Inferior parietal cortex (tissue), 1 donor: ENCODE results near the gene AGT.

Source experiments
- DNase-seq: peaks from one replicate; pipeline ENCODE4 v3.0.0-alpha.2; 2016; ENCODE audit errors: extremely low spot score

AGT gene

DNA sequence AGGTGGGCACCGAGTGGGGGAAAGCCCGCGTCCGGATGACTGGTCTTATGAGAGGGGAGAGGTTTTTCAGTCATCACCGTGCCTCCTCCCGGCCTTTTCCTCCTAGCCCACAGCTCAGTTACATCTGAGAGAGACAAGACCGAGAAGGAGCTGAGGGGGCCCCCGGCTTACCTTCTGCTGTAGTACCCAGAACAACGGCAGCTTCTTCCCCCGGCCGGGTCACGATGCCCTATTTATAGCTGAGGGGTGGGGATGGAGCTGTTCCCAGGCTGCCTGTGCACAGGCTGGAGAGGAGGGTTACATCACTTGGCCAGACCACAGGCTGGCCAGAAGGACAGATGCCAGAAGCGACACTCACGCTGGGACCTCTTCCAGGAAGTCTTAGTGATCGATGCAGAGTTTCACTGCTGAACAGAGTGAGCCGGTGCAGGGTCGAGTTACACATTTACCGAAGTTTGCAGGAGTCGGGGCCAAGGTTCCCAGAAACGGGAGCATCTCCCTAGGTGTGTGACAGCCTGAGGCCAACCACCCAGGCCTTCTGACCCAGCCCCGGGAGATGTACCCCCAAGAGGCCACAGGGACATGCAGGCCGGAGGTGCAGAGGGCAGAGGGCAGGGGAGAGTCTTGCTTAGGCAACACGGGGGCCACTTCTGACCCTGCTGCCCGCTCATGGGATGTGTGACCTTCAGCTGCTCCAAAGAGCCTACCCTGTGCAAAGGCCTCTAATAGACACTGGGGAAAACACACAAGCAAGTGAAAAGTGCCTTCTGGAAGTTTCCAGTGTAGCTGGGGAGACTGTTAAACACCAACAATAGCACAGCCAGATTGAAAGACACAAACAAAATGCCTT is at the start of gene AGT:
Gene AGT, minus strand, starts transcription at position 208 of the 850 bp plus-strand sequence. CDS start 3,299 bp downstream, outside the sequence.
- peak; percentile 78 for DNase-seq

DNA sequence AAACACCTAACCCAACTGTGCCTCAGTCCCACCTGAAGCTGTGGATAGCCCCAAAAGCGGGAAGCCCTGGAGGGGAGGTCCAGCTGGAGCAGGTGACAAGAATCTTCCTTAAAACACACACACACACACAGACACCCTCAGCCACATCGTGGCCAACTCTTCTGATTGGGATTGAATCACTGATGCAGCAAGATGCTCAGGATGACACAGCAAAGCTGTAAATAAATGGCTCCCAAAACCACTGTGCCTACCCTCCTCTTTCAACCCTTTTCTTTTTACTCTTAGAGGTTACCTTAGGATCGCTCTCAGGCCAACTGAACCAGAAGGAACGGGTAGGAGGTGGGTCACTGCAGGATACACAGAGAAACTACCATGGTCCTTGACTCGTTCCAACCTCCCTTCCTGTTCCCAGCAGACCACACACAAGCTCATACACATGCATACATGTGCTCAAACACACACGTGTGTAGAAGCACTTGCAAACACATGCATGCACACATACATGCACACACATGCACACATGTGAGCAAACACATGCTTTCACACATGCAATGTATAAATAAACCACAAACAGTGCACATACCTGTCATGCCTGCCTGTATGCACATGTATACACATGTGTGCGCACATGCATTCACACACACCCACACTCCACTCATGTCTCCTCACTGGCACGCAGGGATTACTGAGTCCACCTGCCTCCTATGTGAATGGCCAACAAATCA is 47.7 kb upstream of the AGT start:
- DNase-seq = no peak

DNA sequence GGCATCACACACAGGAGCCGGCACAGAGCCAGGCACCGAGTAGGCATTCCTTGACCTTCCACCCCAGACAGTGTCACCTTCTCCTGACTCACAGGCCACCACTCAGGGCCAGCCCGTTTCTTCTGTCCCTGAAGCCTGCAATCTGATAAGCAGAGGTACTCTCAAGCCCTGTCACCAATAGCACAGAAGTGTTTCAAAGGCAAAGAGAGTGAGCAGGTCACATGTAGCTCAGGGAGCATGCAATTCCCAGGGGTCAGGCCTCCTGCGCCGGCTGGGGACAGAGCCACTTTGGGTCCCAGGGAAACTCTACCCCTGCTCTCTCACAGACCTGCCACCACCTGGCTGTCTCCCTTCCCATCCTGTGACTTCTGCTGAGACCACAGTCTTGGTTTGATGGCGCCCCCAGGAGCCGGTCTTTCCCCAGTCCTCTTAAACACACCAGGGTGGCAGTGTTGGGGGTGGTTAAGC is 46.5 kb upstream of the AGT start:
- no peak for DNase-seq

DNA sequence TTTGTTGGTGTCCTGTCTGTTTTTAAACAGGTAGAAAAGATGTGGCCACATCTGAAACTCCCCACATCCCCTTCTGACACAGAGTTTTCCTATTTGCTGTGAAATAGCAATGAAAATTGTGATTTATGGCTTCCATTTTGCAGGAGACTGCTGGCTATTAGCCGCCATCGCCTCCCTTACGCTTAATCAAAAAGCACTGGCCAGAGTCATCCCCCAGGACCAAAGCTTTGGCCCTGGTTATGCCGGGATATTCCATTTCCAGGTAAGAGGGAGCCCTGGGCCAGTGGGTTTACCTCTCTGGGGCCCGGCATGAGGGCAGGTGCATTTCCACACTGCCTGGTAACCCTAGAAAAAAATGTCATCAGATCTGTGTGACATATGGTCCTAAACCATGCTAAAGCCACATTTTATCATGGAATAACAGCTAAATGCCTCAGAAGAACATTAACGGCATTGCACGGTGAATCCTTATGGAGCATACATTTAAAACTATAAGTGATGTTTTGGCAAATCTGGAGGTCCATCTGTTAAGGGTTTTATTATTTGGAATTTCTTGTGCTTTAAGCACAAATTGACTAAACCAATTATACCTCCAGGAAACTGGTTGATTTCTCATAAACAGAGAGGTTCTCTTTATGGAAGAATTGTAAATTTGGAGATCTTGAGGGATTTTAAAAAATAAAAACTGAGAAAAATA is 45.6 kb upstream of the AGT start:
- no peak for DNase-seq

DNA sequence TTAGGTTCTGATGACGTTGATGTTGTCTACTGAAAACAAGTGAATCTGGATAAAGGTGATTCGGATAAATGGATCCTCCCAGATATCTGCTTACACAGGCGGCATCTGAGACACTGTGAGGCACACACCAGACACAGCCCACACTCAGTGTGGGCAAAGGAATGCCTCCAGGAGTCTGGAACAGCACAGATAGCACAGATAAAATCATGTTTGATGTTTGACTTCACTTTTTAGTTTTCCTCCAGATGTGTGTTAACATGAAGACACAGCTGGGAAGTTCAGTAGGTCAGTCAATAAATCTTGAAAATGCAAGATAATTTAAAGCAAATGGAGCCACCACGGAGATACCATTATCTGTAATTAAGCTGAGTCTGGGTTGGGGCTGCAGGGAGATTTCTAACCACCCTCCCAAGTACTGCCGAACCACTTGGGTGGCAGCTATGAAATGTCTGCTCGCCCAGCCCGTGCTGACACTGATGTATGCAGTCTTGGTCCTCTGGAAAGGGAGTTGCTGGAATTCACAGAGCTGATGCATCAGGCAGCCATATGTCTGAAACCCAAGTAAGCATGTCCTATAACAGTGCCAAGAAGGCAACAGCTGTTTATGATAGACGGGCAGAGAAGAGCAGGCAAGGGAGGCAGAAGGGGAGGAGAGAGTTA is 44.9 kb upstream of the AGT start:
- DNase-seq = no peak

DNA sequence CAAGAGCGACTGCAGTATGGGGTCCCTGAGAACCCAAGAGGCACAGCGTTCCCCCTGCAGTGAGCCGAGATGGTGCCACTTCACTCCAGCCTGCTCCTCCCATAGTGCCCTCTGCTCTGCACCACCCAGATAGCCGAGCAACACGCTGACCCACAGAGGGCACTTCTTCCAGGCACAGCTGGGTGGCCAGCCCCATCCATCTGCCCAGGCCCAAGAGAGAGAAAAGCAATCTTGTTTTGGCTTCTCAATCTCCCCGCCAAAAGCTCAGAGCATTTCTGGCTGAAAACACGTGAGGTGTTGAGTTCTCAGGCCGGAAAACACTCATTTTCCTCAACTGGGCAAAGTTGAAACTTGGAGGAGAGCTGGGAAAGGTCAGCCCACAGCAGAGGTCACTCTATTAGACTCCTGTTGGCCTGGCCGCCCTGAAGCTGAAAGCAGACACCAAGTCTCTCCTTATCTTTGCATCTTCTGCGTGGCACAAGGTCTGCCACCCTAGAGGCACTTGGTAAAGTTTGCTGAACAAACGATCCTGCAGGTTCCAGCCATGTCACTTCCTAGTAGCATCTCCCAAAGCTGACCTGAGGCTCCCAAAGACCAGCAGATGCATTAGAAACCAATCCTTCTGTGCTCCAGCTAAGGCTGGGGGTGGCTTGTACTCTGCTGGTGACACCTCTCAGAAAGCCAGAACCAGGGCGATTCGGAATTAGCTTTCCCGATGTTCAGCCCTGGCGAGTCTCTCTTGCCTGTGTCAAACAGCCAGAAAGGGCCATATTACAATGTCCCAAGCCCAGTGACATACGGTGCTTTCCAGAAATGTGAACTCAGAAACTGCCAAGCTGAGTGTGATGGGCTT is 44.2 kb upstream of the AGT start:
- DNase-seq = no peak

DNA sequence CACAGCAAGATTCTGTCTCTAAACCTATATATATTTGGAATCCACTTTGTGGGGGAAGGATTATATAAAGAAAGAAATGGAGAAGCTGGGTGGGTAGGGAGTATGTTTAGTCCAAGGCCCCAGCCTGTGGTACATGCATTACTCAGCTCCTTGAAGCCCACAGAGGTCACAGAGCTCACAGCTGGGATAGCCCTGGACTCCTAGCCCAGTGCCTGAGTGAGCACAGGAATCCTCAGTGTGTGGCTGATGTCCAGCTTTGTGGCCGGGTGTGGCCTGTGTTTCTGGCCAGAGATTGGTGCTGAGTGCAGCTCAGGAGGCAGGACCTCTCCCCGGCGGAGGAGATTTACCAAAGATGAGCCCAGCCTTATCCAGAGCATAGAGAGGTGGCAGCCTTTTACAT is 40.9 kb upstream of the AGT start:
- DNase-seq = no peak

DNA sequence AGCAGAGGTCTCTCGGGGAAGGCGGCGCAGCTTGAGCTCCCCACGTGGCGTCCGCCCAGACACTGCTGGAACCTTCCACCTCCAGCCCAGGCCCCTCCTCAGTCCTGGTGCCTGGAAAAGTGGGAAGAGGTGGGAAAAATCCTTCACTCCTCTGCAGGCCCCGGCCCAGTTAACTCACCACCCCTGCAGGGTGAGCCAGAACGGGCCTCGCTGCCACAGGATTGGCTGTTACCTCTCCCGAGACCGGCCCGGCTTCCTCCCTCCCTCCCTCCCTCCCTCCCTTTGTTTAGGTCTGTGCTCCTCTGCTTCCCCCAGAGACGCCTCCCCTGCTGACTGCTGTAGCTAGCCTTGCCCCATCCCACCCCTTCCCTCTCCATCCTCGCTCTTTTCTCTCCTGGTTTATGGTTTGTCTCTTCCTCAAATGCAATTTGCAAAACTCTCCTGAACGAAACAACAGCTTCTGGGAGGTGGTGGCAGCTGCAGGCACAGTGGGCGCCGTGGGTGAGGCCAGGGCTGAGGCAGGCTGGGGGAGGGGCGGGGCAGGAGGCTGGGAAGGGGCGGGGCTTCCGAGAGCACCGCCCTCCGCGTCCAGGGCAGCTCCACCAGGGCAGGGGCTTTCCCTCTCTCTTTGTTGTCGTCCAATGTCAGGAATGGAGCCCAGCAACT is 39.8 kb upstream of the AGT start:
- peak; percentile 37 for DNase-seq

DNA sequence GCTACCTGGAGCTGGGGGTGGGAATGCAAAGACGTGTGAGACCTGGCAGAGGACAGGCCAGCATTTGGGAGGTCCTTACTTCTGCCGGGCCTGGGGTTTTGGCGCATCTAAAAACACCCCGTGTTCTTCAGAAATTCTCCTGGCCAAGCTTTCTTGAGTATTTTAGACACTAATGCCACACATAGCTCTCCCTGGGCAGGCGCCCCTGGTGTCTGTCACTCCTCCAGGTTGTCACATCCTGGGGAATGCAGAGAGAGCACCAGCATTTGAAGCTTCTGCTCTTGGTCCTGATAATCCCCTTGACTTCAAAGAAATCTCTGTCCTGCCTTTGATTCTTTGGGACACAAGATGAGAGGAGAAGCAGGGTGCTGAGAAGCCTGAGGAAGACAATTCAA is 39.3 kb upstream of the AGT start:
- no peak for DNase-seq

DNA sequence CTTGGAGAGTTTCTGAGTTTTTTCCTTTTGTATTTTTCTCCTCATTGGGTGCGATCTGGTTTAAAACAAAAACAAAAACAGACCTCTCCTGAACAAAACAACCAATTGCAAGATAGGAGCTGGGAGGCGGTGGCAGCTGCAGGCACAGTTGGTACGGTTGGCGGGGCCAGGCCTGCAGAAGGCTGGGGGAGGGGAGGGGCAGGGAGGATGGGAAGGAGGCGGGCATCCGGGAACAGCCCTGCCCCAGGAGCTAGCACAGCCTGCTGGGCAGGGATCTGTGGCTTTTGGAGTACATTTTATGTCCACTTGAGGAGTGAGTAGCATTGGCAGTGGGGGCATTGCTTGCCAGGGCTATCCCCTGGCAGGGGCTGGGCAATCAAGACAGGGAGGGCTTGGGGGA is 38.5 kb upstream of the AGT start:
- peak; percentile 57 for DNase-seq

DNA sequence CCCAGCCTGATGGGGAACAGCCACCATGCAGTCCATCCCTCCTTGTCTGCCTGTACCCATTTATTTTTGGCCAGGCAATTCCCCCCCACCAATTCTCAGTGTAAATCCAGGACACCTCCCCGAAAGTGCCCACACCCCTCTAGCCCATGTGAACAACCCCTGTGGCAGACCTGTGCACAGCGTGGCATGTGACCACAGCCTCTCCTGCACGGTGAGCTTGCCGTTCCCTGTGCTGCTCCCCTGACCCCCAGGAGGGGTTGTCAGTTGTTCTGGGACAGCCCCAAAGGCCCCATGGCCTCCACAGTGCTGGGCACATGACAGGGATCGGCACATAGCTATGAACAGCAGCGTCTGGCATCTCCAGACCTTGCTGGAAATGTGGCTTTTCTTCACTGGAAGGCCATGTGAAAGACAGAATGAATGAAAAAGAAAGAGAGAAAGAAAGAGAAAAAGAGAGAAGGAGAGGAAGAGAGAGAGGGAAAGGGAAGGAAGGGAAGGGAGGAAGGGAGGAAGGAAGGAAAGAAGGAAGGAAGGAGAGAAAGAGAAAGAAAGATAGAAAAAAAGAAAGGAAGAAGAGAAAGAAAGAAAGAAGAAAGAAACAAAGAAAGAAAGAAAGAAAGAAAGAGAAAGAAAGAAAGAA is 37.2 kb upstream of the AGT start:
- no peak for DNase-seq

DNA sequence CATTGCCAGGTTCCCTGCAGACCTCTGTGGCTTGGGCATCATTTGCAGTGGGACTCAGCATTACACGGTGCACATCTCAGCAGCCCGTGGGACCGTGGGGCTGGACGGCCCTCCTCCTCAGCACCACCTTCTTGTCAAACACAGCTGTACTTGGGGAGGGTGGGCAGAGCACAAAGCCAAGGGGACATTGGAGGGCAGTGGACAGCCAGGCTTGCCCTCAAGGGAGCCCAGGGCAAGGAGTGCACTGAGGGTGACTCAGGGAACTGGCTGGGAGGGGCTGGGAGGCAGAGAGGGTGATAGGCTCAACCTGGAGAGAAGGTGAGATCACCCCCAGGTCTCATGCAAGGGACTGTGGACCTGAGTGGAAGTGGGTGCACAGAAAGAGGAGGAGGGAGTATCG is 36.7 kb upstream of the AGT start:
- DNase-seq = no peak

DNA sequence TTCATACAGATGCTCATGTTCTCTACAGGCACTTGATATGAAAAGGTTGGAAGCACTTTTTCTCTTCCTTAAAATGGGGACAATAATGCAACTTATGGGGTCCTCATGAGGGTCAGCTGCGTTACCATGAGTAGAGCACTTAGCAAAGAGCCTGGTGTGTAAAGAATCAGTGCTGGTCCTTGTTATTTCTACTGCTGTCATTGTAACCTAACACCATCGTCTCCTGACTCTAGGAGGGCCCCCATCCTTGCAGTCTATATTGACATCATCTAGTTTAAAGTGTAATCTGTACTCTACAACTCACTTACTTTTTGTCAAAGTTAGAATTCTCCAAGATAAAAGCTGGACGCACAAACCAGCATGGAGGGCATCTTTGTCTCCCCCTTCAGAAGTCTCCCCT is 35.7 kb upstream of the AGT start:
- no peak for DNase-seq

DNA sequence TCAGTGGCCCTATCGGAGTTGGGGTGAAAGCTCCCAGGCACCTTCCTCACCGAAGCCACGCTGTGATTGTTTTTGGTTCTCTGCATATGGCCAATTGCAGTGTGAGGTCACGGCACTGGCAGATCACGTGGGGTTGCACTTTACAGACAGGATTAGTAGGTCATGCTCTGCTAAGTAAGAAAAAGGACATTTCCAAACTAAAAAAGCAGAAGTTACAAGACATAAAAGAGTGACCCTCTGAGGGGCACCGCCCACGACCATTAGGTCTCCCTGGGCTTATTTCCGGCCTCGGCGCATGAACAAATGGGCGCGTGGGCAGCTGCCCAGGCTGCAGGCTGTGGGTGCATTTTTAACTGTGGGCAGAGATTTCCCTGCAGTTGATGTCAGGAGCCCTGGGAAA is 35.2 kb upstream of the AGT start:
- no peak for DNase-seq

DNA sequence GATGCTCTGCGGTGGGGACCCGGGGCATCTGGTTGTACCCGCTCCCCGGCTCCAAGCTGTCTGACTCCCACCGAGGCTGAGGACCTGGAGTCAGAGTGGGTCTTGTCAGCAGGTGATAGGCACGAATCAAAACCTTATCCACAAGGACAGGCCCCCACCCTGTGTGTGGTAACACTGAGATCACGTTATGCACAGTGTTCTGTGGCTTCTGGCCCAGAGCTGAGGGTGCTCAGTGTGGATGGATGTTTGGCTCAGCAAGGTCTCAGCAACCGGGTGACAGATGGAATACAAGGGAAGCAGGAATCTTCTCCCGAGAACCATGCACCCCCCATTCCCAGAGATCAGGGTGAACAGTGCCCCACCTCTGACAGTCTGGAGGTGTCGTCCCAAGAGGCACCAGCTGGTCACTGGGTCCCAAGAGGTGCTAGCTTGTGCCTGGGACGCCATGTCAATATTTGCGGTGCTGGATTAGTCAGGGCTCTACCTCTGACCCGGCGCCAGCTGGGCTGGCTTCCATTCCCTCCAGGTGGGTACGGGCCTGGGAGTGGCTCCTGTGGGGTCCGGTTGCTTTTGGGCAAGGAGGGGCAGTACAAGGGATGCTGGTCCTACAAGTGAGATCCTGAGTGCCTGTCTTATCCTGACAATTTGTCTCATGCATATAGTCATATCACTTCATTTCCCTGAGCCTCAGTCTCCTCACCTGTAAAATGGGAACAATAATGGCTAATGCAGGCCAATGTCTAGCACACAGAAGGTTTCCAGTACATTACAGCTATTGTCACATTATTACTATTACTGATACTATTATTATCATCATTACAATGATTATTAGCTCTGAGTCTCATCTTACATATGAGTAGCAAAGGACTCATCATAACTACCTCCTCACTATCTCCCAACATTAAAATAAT is 34.2 kb upstream of the AGT start:
- no peak for DNase-seq

DNA sequence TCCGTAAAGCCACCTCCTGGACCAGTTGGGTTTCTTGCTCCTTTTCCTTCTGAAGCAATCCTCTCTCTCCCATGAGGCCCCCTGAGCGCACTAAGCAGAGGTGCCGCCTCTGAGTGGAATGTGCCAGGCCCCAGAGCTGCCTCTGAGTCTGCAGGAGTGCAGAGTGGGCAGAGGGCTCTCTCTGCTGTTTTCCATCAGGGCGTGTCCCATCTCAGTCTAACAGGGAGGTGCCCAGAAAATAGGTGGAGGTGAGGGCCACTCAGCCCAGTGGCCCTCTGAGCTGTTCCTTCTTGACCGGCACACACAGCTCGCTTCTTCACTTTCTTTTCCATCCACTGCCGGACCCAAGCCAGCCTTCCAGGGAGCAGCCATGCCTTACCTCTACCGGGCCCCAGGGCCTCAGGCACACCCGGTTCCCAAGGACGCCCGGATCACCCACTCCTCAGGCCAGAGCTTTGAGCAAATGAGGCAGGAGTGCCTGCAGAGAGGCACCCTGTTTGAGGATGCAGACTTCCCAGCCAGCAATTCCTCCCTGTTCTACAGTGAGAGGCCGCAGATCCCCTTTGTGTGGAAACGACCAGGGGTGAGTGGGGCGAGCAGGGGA is 33.3 kb upstream of the AGT start, which contains the start of gene CAPN9:
Gene CAPN9, plus strand, starts transcription at position 262 of the 604 bp plus-strand sequence. Its CDS starts 109 bp downstream, at position 371.
- DNase-seq = no peak

DNA sequence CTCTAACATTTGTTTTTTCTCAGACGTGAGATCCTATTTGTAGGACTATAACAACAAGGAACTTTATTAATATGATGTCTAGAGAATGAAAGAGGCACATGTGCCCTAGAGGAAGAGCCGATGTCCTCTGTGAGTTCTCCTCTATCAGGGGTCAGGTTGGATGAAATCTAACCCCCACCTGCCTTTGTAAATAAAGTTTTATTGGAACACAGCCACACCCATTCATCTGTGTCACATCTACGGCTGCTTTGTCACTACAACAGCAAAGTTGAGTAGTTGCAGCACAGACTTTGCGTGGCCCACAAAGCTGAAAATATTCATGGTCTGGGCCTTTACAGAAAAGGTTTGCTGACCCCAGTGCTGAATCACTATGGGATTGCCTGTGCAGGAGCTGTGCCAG is 32.7 kb upstream of the AGT start:
- DNase-seq = no peak

DNA sequence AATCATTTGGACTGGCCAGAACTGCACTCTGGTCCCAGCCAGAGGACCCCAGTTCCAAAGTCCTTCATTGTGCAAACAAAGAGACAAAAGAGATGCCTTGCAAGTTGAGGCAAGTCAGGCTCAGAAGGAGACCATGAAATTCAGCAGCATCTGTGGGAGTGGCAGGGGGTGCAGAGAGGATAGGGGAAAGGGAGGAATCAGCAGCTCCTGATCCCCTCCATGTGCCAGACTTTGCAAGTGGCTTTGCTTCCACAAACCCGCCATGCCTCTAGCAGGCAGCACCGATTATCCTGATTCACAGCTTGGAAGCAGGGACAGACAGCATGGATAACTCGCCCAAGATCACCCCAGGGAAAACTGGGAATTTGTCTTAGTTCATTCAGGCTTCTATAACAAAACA is 31.1 kb upstream of the AGT start:
- no peak for DNase-seq
